Activated CD8-positive, alpha-beta memory T cell treated with anti-CD3 and anti-CD28 coated beads, Interleukin-2, amount 50 U/mL, for 48 hours (primary cell): ENCODE measurements around the gene TDRD9.

Experiments used
- DNase-seq: peaks from one replicate; pipeline ENCODE4 v3.0.0-alpha.2; 2020

Gene TDRD9

GRCh38 chr14:104034976-104035699 lies 106.9 kb downstream of the TDRD9 start:
- DNase-seq: no peak

DNA sequence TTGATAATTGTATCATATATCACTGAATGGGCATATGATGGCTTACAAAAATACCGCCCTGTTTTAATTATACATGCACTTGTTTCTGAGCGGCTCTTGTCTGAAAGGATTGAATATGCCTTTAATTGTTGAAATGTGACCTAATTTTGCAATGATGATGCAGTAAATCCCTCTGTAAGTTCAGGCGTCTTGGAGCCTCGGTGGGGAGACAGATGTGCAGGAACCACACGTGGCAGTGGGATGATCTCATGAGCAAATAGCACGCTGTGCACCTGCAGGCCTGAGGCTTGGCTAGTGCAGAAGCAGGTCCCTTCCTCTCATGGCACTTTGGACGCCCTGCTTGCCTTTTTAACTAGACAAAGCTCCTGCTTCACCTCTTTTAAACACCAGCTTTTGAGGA lies 108.0 kb downstream of the TDRD9 start:
- no peak for DNase-seq

GRCh38 chr14:104037074-104037473 lies 108.8 kb downstream of the TDRD9 start:
- DNase-seq: no peak

DNA sequence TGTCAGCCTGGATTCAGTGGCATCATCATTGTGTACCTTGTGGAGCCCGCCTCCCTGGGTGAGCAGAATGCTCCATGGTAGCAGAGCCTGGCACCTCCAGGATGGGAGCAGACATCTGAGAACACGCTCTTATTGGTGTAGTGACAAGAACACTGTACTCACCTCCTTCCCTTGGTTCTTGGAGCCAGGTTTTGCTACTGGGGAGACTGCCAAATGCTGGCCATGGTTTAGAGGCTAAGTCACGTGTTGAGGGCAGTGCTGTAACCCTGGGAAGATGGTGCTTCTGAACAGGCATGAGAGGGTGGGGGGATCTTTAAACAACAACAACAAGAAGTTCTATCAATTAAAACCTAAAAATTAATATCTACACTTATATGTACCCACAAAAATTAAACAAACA lies 109.6 kb downstream of the TDRD9 start:
- no peak for DNase-seq

GRCh38 chr14:104039214-104039613 lies 111.0 kb downstream of the TDRD9 start:
- no peak for DNase-seq

GRCh38 chr14:104040539-104040938 lies 112.3 kb downstream of the TDRD9 start:
- no peak for DNase-seq

GRCh38 chr14:104041430-104042104 lies 113.3 kb downstream of the TDRD9 start:
- no peak for DNase-seq

GRCh38 chr14:104044016-104044415 lies 115.8 kb downstream of the TDRD9 start:
- DNase-seq: no peak

GRCh38 chr14:104047761-104048160 lies 119.5 kb downstream of the TDRD9 start:
- DNase-seq: no peak

- no peak for DNase-seq
These were observed 120.7 kb downstream of the TDRD9 start for GRCh38 chr14:104048758-104049507.

GRCh38 chr14:104049576-104050240 lies 121.5 kb downstream of the TDRD9 start:
- no peak for DNase-seq

DNA sequence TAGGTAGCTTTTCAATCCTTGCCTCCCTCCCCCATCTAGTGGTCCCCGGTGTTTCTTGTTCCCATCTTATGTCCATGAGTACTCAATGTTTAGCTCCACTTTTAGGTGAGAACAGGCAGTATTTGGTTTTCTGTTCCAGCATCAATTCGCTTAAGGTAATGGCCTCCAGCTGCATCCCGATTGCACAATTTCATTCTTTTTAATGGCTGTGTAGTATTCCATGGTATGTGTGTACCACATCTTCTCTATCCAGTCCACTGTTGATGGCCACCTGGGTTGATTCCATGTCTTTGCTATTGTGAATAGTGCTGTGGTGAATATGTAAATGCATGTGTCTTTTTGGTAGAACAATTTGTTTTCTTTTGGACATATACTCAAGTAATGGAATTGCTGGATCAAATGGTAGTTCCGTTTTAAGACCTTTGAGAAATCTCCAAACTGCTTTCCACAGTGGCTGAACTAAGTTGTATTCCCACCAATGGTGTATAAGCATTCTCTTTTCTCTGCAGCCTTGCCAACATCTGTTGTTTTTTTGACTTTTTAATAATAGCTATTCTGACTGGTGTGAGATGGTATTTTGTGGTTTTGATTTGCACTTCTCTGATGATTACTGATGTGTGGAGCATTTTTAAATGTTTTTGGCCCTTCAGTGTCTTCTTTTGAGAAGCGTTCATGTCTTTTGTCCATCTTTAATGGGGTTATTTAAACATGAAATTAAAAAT lies 123.0 kb downstream of the TDRD9 start:
- DNase-seq: no peak

DNA sequence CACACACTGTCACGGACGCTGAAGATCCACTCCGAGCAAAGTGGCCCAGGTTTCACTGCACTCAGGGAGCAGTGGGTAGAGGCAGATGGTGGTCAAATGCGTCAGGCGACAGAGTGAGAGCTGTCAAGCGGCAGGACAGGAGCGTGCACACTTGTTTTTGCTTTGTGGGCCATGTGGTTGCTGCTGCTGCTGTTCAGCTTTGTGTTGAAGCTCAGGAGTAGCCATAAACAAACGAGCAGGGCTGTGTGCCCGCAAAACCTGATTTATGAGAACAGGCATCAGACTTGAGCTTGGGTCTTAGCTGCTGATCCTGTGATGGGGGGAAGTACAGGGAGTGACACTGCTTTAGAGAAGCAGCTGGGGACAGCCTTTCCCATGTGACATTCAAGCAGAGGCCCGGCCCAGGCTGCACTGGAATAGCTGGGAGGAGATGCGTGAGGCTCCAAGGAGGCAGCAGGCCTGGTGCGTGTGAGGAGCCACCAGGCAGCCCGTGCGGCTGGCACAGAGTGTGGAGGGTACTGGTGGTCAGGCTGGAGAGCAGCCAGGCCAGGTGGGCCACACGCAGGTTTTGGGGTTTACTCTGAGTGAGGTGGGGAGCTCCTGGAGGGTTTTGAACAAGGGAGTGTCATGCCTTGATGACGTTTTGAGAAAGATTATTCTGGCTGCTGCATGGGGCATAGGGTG lies 126.1 kb downstream of the TDRD9 start:
- no peak for DNase-seq

GRCh38 chr14:104062281-104062680 lies 134.0 kb downstream of the TDRD9 start:
- no peak for DNase-seq

DNA sequence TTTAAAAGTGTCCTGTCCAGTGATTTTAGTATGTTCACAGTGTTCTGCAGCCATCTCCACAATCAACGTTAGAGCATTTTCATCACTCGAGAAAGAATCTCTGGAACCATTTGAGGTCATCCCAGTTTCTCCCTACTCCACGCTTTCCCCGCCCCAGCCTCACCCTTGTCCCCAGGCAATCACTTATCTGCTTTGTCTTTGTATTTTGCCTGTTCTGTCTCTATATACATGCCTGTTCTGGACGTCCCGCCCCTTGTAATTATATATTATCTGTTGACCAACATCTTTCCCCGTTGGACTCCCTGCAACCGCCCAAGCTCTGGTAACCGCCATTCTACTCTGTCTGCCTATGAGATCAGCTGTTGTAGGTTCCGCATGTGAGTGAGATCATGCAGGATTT lies 135.7 kb downstream of the TDRD9 start:
- no peak for DNase-seq

DNA sequence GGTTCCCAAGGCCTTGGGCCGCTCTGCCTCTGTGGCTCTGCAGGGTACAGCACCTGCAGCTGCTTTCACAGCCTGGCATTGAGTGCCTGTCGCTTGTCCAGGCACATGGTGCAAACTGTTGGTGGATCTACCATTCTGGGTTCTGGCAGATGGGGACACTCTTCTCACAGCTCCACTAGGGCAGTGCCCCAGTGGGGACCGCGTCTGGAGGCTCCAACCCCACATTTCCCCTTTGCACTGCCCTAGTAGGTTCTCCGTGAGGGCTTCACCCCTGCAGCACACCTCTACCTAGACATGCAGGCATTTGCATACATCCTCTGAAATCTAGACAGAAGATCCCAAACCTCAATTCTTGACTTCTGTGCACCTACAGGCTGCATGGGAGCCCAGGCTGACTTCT lies 138.0 kb downstream of the TDRD9 start:
- no peak for DNase-seq

DNA sequence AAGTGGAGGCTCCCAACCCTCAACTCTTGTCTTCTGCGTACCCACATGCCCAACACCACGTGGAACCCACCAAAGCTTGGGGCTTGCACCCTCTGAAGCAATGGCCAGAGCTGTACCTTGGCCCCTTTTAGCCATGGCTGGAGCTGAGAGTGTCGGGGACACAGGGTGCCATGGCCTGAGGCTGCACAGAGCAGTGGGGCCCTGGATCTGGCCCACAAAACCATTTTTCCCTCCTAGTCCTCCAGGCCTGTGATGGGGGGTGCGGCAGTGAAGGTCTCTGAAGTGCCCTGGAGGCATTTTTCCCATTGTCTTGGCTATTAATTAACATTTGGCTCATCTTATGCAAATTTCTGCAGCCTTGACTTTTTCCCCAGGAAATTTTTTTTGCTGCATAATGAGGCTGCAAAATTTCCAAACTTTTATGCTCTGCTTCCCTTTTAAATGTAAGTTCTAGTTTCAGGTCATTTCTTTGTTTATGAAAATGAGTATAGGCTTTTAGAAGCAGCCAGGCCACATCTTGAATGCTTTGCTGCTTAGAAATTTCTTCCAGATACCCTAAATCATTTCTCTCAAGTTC lies 138.6 kb downstream of the TDRD9 start:
- DNase-seq: no peak

- no peak for DNase-seq
These were observed 141.3 kb downstream of the TDRD9 start for GRCh38 chr14:104069541-104069940.

- DNase-seq: no peak
These were observed 144.3 kb downstream of the TDRD9 start for GRCh38 chr14:104072586-104072985.

DNA sequence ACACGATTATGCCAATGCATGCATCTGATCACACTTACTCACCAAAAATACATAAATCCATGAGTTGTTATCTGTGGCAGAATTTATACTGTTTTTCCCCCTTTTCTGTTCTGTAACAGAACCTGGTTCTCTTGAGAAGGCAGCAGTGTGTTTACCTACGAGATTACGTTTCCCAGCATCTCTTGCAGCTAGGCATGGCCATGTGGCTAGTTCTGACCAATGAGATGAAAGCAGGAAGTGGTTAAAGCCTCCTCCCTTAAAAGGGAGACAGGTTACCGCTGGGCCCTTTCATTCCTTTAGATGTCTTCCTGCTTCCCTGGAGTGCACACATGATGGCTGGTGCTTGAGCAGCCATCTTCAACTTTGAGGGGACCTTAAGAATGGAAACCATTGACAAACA lies 145.5 kb downstream of the TDRD9 start:
- DNase-seq: no peak

- no peak for DNase-seq
These were observed 147.4 kb downstream of the TDRD9 start for GRCh38 chr14:104075530-104076151.
